GF-D8 (cell line): Measurements from ENCODE around the gene GPC6.
"Not testable (repeated sequence)": the region's sequence is repeated elsewhere in the genome, so short reads cannot be mapped to it uniquely, and the experiment has no call there.

ENCODE experiments used
- DNase-seq: peaks from one replicate; lab custom pipeline; 2025; lab: John Stamatoyannopoulos, UW

Gene GPC6

GRCh38 chr13:94170145-94170571 is 943.6 kb downstream of the GPC6 start:
- no peak for DNase-seq

GRCh38 chr13:94172416-94172815 is 945.8 kb downstream of the GPC6 start:
- no peak for DNase-seq

DNA sequence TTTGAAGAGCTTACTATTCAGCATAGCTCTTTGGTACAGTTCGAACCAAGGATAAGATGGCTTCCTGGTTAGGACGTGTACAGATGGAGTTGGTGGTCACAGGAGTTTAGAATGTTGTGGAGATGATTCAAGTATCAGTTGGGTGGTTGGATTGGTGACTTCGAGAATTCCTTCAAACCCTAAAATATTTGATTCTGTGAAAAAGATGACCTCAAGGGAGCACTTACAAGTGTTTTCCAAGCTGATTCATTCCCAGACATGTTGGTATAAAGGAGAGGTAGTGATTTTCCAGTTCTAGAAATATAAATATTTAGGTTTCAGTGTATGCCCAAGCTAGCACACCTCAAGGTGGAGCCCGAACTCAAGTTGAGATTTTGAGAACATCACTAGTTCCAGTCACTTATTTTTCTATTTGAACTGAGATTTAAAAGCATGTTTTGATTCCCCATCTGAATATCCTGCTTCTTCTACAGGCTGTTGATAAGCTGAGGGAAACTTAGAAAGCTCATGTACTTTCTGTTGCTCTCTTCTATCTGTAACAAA is 946.8 kb downstream of the GPC6 start:
- DNase-seq, result no peak

DNA sequence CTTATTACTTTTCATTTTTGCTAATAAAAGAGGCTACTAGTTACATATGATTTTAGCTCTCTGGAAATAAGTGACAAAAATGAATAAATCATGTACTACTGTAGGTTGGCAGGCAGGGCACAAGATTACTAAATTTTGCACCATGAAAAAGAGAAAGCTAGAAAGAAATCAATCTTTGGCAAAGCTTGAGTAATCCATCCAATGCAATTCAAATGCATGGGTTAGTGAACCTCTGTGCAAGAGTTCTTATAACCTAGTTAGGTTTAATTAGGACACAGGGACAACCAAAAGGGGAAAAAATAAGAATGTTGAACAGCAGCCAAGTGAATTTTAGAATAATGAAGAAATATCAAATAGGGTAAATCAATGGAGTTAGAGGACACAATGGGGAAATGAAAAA is 947.4 kb downstream of the GPC6 start:
- DNase-seq, result no peak

DNA sequence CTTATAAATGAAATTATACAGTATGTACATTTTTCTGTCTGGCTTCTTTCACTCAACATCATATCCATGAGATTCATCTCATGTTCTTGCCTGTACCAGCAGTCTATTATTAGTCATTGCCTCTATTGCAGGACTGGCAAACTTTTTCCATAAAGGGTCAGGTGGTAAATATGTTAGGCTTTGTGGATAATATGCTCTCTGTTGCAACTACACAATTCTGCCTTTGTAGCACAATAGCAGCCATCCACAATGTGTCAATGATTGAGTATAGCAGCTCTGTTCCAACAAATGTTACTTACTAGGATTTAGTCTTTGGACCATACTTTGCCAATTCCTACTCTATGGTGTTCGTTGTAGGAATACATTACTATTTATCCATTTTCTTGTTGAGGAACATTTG is 948.5 kb downstream of the GPC6 start:
- no peak for DNase-seq

- no peak for DNase-seq
These were observed 950.0 kb downstream of the GPC6 start for GRCh38 chr13:94176561-94176960.

DNA sequence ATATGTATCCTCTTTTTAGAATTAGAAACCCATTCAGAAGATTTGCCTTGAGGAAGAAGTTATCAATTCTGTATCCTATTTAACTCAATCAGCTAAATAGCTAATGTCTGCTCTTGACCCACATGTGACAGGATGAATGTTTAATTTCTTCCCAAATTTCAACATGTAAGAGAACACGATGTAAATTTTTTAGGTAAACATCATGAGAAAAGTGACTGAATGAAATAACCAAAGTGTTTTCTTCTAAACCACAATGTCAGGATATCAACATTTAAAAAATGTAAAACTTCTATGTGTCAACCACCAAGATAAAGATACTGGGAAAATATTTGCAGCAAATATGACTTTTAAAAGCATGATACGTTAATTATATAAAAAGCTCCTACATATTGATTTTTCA is 950.4 kb downstream of the GPC6 start:
- no peak for DNase-seq

GRCh38 chr13:94178625-94179244 is 952.1 kb downstream of the GPC6 start:
- no peak for DNase-seq

- no peak for DNase-seq
These were observed 955.0 kb downstream of the GPC6 start for GRCh38 chr13:94181461-94182107.

DNA sequence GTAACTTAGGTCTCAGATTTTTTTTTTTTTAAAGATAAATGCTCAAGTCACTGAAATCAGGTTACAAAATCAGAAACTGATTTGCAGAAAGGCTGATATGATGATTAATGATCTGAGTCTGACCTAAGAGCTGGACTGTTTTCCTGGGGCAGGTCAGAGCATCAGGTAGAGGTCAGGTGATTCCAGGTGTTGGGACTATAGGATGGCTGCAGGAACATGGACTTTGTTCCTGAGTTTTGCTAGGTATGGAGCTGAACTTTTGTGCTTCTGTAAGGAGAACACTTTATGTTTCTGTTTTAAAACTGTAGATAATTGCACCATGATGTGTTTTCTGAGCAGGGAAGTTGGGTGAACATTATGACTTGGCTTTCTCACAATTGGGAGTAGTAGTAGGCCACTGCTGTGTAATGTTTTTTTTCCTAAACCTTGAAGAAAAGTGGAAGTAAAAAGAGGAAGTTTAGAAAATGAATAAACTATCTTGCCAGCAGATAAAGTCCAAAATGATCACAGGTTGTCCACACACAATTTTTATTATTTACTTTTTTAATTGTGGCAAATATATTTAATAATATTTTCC is 955.7 kb downstream of the GPC6 start:
- DNase-seq, result peak; percentile 55

DNA sequence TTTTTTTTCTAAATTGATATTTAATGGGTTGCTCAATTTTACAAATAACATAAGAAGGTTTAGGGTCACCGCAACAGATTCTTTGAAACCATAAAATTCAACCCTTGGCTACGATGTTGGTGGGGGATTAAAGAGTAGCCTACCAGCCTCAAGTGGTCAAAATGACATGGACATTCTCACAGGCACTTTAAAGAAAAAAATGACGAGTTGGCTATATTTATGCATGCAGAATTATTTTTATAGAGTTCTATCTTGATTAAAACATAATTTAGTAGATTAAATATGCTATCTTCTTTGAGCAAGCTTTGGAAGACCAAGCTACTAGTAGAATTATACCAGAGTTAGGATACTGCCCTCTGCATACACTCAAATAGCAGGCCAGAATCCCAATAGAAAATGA is 959.9 kb downstream of the GPC6 start:
- DNase-seq, result no peak

- DNase-seq, result no peak
These were observed 961.7 kb downstream of the GPC6 start for GRCh38 chr13:94188201-94188854.

GRCh38 chr13:94192431-94192975 is 965.9 kb downstream of the GPC6 start:
- no peak for DNase-seq

GRCh38 chr13:94195715-94196114 is 969.1 kb downstream of the GPC6 start:
- no peak for DNase-seq

- DNase-seq, result no peak
These were observed 969.8 kb downstream of the GPC6 start for GRCh38 chr13:94196413-94196812.

GRCh38 chr13:94198681-94199080 is 972.1 kb downstream of the GPC6 start:
- no peak for DNase-seq

GRCh38 chr13:94199135-94199534 is 972.5 kb downstream of the GPC6 start:
- no peak for DNase-seq

DNA sequence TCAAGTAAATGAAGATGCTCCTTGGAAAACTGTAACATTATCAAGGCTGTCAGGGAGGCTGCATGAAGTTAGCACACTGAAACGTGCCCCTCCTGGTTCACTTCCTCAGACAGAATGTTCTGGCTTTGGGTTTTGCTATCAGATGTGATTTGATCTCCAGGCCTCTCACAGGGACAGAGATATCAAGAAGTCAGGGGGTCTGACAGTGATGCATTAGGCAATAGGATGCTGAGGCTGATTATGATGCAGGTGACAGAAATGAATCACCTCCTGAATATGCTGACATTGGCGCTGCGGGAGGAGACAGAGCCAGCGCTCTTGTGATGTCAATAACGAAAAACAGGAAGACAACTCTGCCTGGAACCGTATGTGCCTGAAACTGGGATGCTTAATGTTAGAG is 974.4 kb downstream of the GPC6 start:
- DNase-seq, result no peak

DNA sequence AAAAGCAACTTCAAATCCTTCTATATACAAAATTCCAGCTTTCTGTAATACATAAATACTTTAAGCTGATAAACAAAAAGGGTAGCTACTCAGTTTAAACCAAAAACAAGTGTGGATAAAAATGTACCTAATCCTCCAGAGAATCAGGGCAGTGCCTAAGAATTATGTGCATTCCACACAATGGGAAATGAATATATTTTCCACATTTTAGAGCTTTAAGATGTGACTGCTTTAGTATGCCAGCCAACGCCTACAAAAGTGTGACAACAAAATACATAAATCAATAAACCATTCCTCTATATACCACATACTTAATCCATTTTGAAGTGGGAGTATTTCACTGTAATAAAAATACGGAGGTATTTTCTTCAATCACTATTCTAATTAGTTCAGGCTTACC is 977.6 kb downstream of the GPC6 start:
- DNase-seq, result no peak

GRCh38 chr13:94204946-94205345 is 978.3 kb downstream of the GPC6 start:
- no peak for DNase-seq

- no peak for DNase-seq
These were observed 979.3 kb downstream of the GPC6 start for GRCh38 chr13:94205896-94206295.

GRCh38 chr13:94209117-94209516 is 982.5 kb downstream of the GPC6 start:
- no peak for DNase-seq

DNA sequence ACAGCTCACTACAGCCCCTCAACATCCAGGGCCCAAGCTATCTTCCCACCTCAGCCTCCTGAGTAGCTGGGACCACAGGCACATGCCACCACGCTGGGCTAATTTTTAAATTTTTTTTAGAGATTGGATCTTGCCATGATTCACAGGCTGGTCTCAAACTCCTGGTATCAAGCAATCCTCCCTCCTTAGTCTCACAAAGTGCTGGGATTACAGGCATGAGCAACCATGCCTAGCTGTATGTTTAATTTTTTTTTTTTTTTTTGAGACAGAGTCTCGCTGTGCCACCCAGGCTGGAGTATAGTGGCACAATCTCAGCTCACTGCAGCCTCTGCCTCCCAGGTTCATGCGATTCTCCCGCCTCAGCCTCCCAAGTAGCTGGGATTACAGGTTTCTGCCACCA is 983.3 kb downstream of the GPC6 start:
- DNase-seq, result not testable (repeated sequence)
